AG10803 (cell line): Measurements from ENCODE around the gene EIF4G3.

Experiments used
- DNase-seq: peaks from one replicate; pipeline ENCODE4 v3.0.0; 2010; ENCODE audit warnings: low read depth
- H3K4me3 ChIP-seq: 2 replicates; pipeline ENCODE4 v1.5.1; 2011; ENCODE audit warnings: mild to moderate bottlenecking, low read length, control low read depth
- TF ChIP-seq, protein P1 (sequence below): conservative IDR thresholded peaks from 2 replicates; pipeline ENCODE4 v1.5.1; 2011; ENCODE audit warnings: mild to moderate bottlenecking, low read length, control low read depth, inconsistent platforms

The EIF4G3 gene

DNA sequence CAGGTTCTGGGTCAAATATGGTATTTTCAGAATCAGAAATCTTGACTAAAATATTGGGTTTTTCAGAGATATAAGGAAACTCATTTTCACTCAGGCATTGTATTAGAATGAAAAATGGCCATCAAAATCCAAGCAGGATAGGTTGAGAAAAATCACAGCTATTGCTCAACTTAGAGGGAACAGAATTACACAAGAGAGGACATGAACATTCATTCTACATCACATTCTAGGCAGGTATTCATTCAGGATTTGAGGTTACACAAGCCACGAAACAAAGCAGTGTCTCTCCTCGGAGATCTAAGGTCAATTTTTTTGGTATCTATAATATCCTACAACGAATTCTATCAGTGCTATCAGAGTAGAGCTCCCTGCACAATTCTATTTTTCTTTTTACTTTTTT is 226.0 kb downstream of the EIF4G3 start:
- no peak overlapping the region for H3K4me3 ChIP-seq
- TF ChIP-seq, protein P1, sequence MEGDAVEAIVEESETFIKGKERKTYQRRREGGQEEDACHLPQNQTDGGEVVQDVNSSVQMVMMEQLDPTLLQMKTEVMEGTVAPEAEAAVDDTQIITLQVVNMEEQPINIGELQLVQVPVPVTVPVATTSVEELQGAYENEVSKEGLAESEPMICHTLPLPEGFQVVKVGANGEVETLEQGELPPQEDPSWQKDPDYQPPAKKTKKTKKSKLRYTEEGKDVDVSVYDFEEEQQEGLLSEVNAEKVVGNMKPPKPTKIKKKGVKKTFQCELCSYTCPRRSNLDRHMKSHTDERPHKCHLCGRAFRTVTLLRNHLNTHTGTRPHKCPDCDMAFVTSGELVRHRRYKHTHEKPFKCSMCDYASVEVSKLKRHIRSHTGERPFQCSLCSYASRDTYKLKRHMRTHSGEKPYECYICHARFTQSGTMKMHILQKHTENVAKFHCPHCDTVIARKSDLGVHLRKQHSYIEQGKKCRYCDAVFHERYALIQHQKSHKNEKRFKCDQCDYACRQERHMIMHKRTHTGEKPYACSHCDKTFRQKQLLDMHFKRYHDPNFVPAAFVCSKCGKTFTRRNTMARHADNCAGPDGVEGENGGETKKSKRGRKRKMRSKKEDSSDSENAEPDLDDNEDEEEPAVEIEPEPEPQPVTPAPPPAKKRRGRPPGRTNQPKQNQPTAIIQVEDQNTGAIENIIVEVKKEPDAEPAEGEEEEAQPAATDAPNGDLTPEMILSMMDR = no peak
- no peak for DNase-seq

DNA sequence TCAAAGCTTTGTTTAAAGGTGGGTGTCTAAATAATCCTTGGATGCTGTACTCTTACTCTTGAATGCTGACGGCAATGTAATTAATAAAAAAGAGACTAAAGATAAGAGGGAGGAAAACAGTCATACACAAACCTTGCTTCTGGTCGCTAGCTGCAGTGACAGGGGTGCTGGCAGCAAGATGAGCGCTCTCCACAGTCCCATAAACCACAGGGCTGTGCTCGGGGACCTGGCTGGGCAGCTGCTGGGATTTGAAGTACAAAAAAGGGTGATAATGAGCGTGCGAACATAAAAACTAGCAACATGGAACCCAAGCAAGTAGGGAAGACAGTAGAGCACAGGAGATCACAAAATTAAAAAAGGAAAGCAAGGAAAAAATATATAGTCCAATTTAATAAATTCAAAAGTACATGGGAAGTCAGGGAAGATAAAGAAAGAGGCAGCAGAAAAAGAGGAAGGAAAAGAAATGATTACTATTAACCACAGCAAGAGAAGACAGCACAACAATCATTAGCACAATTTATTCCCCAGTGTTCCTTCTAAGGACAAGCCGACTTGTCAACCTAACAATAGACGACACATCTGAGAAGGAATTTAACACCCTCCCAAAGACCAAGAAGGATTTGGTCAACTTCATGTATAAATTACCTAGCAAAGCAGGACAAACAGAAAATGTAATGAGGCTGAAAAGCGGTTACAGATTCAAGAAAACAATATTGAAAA is 226.7 kb downstream of the EIF4G3 start:
- no peak for DNase-seq
- H3K4me3 ChIP-seq = no peak overlapping the region
- TF ChIP-seq, protein P1 = no peak

DNA sequence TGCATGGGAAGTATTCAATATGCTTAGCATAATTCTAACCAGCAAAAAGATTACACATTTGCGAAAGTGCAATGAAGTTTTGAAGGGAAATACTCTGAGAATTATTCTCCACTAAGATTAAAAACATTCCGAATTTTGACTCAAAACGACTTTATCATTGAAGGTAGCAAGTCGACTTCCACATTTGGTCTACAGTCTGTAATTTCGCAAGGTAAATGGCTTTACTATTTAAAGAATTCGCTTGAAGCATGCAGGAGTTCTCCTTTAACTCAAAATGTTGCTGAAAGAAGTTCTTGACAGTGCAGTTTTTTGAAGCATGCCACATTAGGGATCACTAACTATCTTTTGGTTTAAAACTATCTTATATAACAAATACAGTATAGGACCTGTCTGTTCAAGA is 228.6 kb downstream of the EIF4G3 start:
- DNase-seq = peak; percentile 19
- TF ChIP-seq, protein P1 = no peak

DNA sequence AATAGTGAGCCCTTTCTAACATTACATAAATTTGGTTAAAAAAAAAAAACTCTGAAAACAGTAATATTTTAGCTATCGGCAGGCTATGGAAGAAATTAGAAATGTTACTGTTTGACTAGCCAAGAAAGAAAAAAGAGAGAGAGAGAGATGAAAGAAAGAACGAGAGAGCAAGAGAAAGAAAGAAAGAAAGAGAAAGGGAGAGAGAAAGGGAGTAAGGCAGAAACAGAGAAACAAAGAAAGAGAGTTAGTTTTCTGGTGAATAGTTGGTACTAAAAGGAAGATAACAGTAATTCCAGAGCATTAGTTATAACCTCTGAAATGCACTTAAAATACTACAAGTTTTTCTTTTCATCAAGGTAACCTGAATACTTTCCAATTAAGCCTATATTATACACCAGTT is 229.3 kb downstream of the EIF4G3 start:
- TF ChIP-seq, protein P1 = no peak
- DNase-seq = no peak
- no peak overlapping the region for H3K4me3 ChIP-seq

More for the DNA sequence above, 228.6 kb downstream of the EIF4G3 start:
- no peak overlapping the region for H3K4me3 ChIP-seq

DNA sequence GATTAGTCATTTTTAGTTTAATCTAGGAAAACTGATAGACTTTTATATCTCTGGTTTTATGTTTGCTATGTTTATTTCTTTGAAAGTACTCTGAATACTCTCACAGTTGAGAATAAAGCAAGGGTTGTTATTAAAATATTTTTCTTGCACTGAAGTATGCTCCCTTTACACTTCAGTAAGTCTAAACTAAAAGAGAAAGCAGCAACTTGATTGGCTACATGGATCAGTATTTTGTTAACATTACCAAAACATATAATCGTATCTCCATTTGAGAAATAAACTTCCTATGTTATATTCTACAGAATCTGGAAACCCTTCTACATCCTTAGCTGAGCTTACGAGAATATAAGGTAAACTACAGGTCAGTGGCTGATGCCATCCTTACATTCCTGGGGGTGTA is 240.1 kb downstream of the EIF4G3 start:
- DNase-seq = no peak
- TF ChIP-seq, protein P1 = no peak
- H3K4me3 ChIP-seq = no peak overlapping the region

DNA sequence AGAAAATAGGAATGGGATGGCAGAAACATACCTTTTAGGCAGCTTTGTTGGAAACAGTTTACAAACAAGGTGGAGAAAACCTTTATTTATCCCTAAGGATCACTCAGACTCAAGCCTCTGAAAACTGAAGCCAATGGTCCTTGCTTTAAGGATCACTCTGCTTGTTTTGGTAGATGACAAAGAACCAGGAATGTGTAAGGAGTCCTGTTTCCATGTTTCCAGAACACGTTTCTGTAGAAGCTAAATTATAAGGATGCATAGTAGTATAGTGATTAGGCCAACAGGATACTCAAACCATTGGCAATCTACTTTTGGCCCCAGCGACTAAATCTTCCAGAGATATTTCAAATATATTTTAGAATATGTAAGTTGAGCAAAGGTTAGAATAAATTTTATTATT is 240.5 kb downstream of the EIF4G3 start:
- no peak overlapping the region for H3K4me3 ChIP-seq
- TF ChIP-seq, protein P1 = no peak
- no peak for DNase-seq

DNA sequence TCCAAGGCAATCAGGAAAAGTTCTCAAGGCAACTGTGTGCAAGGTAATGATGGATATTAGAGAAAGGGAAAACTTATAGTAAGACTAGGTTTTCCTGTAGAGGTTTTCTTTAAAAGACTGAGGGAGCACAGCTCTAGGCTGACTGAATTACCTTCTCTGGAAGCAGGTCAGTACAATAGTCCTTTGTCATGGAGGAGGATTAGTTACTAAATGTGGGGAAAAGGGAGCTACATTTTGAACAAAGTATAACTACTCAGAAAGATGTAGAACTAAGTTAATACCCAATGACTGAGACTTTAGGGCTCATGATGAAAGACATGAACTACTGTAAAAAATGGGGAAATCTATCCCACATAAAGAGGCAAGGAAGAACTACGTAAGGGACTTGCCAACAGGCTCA is 241.0 kb downstream of the EIF4G3 start:
- TF ChIP-seq, protein P1 = no peak
- no peak overlapping the region for H3K4me3 ChIP-seq
- DNase-seq = no peak
